Stomach smooth muscle (tissue), 2 donors: ENCODE measurements around the gene DNAH6.

Experiments used
- H3K27ac ChIP-seq: one replicate; pipeline ENCODE4 v1.7.0; 2013; ENCODE audit warnings: mild to moderate bottlenecking, low read length, inconsistent platforms
- H3K27me3 ChIP-seq, 2 donors: one replicate each; pipeline ENCODE4 v1.7.0; 2013; ENCODE audit warnings: low read length in 2 of 2; ENCODE audit not compliant: insufficient read depth in 2 of 2, control insufficient read depth in 1 of 2
- H3K36me3 ChIP-seq, 2 donors: one replicate each; pipeline ENCODE4 v1.7.0; 2013; ENCODE audit warnings: low read length in 2 of 2; ENCODE audit not compliant: control insufficient read depth in 2 of 2, insufficient read depth in 2 of 2
- H3K4me1 ChIP-seq: one replicate; pipeline ENCODE4 v1.7.0; 2013; ENCODE audit warnings: low read length; ENCODE audit not compliant: control insufficient read depth, insufficient read depth
- H3K4me3 ChIP-seq, 2 donors: one replicate each; pipeline ENCODE4 v1.7.0; 2013; ENCODE audit warnings: low read length in 2 of 2
- H3K9ac ChIP-seq, 2 donors: one replicate each; pipeline ENCODE4 v1.7.0; 2013; ENCODE audit warnings: low read length in 2 of 2, mild to moderate bottlenecking in 1 of 2
- H3K9me3 ChIP-seq, 2 donors: one replicate each; pipeline ENCODE4 v1.7.0; 2013; ENCODE audit warnings: low read length in 2 of 2; ENCODE audit not compliant: control insufficient read depth in 2 of 2
- donor health status: healthy.
- donor health status: Pancreatic carcinoma.

The DNAH6 gene

GRCh38 chr2:84836215-84836614, 319.9 kb downstream of the DNAH6 start:
- Histone ChIP-seq H3K9me3 (peaks cover 3 to 4% of the 10 kb centered on the region in 2 donors), H3K9ac (no peak overlapping the region), H3K36me3 (no peaks in the 10 kb centered on the region), H3K4me3 (no peak overlapping the region), H3K27me3 (peaks cover 0 to 3% of the 10 kb centered on the region in 2 donors), H3K4me1 (no peaks in the 10 kb centered on the region), H3K27ac (no peak overlapping the region)

GRCh38 chr2:84838434-84839145, 322.3 kb downstream of the DNAH6 start:
- Histone ChIP-seq H3K27ac (no peak overlapping the region), H3K9ac (no peak overlapping the region), H3K4me3 (no peak overlapping the region), H3K36me3 (no peaks in the 10 kb centered on the region), H3K9me3 (peaks cover 3 to 4% of the 10 kb centered on the region in 2 donors), H3K4me1 (no peaks in the 10 kb centered on the region), H3K27me3 (peaks cover 0 to 5% of the 10 kb centered on the region in 2 donors)

- no peak overlapping the region for H3K4me3 ChIP-seq
- H3K27ac ChIP-seq: no peak overlapping the region
- H3K27me3 ChIP-seq: peaks cover 0 to 5% of the 10 kb centered on the region in 2 donors
- H3K9me3 ChIP-seq: peaks cover 3 to 4% of the 10 kb centered on the region in 2 donors
- H3K36me3 ChIP-seq: no peaks in the 10 kb centered on the region
- H3K9ac ChIP-seq: no peak overlapping the region
- no peaks in the 10 kb centered on the region for H3K4me1 ChIP-seq
Observed at GRCh38 chr2:84839851-84840250, 323.6 kb downstream of the DNAH6 start.

- Histone ChIP-seq H3K4me1 (no peaks in the 10 kb centered on the region), H3K9me3 (peaks cover 3 to 4% of the 10 kb centered on the region in 2 donors), H3K9ac (no peak overlapping the region), H3K4me3 (no peak overlapping the region), H3K27me3 (peaks cover 0 to 5% of the 10 kb centered on the region in 2 donors), H3K27ac (no peak overlapping the region), H3K36me3 (no peaks in the 10 kb centered on the region)
Observed at GRCh38 chr2:84840306-84840705, 324.0 kb downstream of the DNAH6 start.

- no peaks in the 10 kb centered on the region for H3K36me3 ChIP-seq
- H3K4me1 ChIP-seq: no peaks in the 10 kb centered on the region
- H3K9me3 ChIP-seq: no peaks in the 10 kb centered on the region
- H3K27ac ChIP-seq: no peak overlapping the region
- peaks cover 0 to 5% of the 10 kb centered on the region in 2 donors for H3K27me3 ChIP-seq
- H3K9ac ChIP-seq: no peak overlapping the region
- no peak overlapping the region for H3K4me3 ChIP-seq
Observed at GRCh38 chr2:84841577-84841976, 325.3 kb downstream of the DNAH6 start.

GRCh38 chr2:84844141-84844540, 327.8 kb downstream of the DNAH6 start:
- no peaks in the 10 kb centered on the region for H3K36me3 ChIP-seq
- no peak overlapping the region for H3K4me3 ChIP-seq
- no peaks in the 10 kb centered on the region for H3K9me3 ChIP-seq
- no peak overlapping the region for H3K9ac ChIP-seq
- peaks cover 0 to 5% of the 10 kb centered on the region in 2 donors for H3K27me3 ChIP-seq
- H3K4me1 ChIP-seq: no peaks in the 10 kb centered on the region
- H3K27ac ChIP-seq: no peak overlapping the region

GRCh38 chr2:84846041-84846663, 329.9 kb downstream of the DNAH6 start:
- H3K9ac ChIP-seq: no peak overlapping the region
- H3K27ac ChIP-seq: no peak overlapping the region
- H3K4me3 ChIP-seq: no peak overlapping the region
- H3K36me3 ChIP-seq: no peaks in the 10 kb centered on the region
- H3K9me3 ChIP-seq: no peaks in the 10 kb centered on the region
- H3K27me3 ChIP-seq: peaks cover 0 to 3% of the 10 kb centered on the region in 2 donors
- no peaks in the 10 kb centered on the region for H3K4me1 ChIP-seq

- Histone ChIP-seq H3K9ac (no peak overlapping the region), H3K36me3 (no peaks in the 10 kb centered on the region), H3K27ac (no peak overlapping the region), H3K9me3 (no peaks in the 10 kb centered on the region), H3K27me3 (no peaks in the 10 kb centered on the region), H3K4me3 (no peak overlapping the region), H3K4me1 (no peaks in the 10 kb centered on the region)
Observed at GRCh38 chr2:84846741-84847142, 330.4 kb downstream of the DNAH6 start.

- Histone ChIP-seq H3K4me3 (no peak overlapping the region), H3K27ac (no peak overlapping the region), H3K9me3 (no peaks in the 10 kb centered on the region), H3K9ac (no peak overlapping the region), H3K36me3 (no peaks in the 10 kb centered on the region), H3K4me1 (no peaks in the 10 kb centered on the region), H3K27me3 (no peaks in the 10 kb centered on the region)
Observed at GRCh38 chr2:84847326-84848050, 331.2 kb downstream of the DNAH6 start.

- no peak overlapping the region for H3K27ac ChIP-seq
- no peak overlapping the region for H3K9ac ChIP-seq
- H3K36me3 ChIP-seq: no peaks in the 10 kb centered on the region
- no peak overlapping the region for H3K4me3 ChIP-seq
- H3K9me3 ChIP-seq: no peaks in the 10 kb centered on the region
- no peaks in the 10 kb centered on the region for H3K4me1 ChIP-seq
- no peaks in the 10 kb centered on the region for H3K27me3 ChIP-seq
Observed at GRCh38 chr2:84849271-84849952, 333.1 kb downstream of the DNAH6 start.
